ACC112 (cell line): ENCODE results near the gene RINL.
"Not testable (repeated sequence)": the region's sequence is repeated elsewhere in the genome, so short reads cannot be mapped to it uniquely, and the experiment has no call there.

Source experiments
- H2AFZ ChIP-seq: fragments of 200-600 bp; sonication (generic); one replicate; pipeline ENCODE4 v1.6.0; 2017; ENCODE audit warnings: antibody characterized with exemption, low read length; ENCODE audit not compliant: unreplicated experiment
- H3K27ac ChIP-seq: fragments of 200-600 bp; sonication (generic); 2 replicates; pipeline ENCODE4 v1.5.1; 2014; ENCODE audit warnings: low read depth, mild to moderate bottlenecking, antibody characterized with exemption, low read length, moderate library complexity
- H3K27me3 ChIP-seq: fragments of 200-600 bp; sonication (generic); 2 replicates; pipeline ENCODE4 v1.6.1; 2014; ENCODE audit warnings: mild to moderate bottlenecking, antibody characterized with exemption, low read length, moderate library complexity, mixed read lengths; ENCODE audit not compliant: insufficient read depth
- H3K36me3 ChIP-seq: fragments of 200-600 bp; sonication (generic); 2 replicates; pipeline ENCODE4 v1.6.1; 2016; ENCODE audit warnings: mild to moderate bottlenecking, antibody characterized with exemption, low read length, moderate library complexity, mixed read lengths; ENCODE audit not compliant: insufficient read depth
- H3K4me1 ChIP-seq: fragments of 200-600 bp; sonication (generic); one replicate; pipeline ENCODE4 v1.6.1; 2016; ENCODE audit warnings: low read length, mixed read lengths; ENCODE audit not compliant: insufficient read depth, unreplicated experiment, control insufficient read depth
- H3K4me3 ChIP-seq: fragments of 200-600 bp; sonication (generic); 2 replicates; pipeline ENCODE4 v1.5.1; 2014; ENCODE audit warnings: mild to moderate bottlenecking, low read depth, low read length
- H3K79me2 ChIP-seq: fragments of 200-600 bp; sonication (generic); one replicate; pipeline ENCODE4 v1.6.0; 2016; ENCODE audit warnings: low read length; ENCODE audit not compliant: control insufficient read depth, unreplicated experiment, insufficient read depth

Gene RINL

DNA sequence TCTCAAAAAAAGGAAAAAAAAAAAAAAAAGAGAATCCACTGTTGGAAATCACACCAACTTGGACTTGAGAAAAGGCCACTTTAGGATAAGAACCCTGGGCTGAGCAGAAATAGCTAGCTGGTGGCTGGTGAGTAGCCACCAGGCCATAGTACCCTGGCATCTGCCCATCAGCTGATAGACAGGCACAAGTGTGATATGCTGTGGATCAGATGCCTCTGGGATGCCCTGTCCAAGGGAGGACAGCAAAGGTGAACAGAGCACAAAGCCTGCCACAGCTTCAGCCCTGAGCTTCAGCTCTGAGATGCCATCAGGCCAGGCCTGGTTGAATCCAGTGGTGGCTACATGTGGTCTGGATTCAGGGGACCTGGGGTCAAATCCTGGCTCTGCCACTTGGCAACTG is 12.6 kb upstream of the RINL start:
- Histone ChIP-seq H3K79me2 (no peaks in the 10 kb centered on the region), H3K27me3 (no peaks in the 10 kb centered on the region), H3K4me3 (no peak overlapping the region), H3K4me1 (no peaks in the 10 kb centered on the region), H2AFZ (no peak overlapping the region), H3K36me3 (no peaks in the 10 kb centered on the region), H3K27ac (no peak overlapping the region)

DNA sequence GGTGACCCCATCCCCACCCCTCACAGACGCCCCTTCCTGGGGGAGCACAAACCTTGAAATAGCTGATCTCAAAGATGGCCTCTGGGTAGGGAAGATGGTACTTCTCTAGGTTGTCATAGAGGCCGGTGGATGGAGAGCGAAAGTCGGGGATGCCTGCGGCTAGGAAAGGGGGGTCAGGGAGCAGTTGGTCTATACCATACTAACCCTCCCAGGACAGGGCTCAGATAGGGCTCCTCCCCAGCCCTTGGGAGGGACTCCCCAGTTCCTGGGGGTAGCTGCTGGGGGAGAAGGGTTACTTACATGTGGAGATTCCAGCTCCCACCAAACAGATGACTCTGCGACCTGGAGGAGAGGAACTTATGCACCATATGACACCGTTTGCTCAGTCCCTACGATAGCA is 11.7 kb upstream of the RINL start:
- Histone ChIP-seq H3K79me2 (no peaks in the 10 kb centered on the region), H3K4me3 (no peak overlapping the region), H3K36me3 (no peaks in the 10 kb centered on the region), H3K27ac (no peak overlapping the region), H3K27me3 (no peaks in the 10 kb centered on the region), H3K4me1 (no peaks in the 10 kb centered on the region), H2AFZ (no peak overlapping the region)

DNA sequence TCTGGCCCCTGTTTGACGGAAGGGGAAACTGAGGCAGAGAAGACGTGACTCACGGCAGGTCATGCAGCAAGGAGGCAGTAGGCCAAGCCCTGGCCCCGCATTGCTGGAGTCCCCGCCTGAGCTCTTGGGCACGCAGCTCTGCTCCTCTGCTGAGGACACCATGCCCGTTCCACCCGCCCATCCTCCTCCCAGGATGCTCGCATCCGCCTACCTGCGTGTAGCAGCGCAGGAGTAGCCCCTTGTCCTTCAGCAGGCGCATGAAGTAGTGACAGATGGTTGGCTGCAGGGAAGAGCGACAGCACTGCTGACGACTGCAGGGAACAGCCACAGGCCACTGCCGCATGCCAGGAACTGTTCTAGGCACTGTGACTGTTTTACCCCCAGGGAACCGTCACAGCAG is 10.8 kb upstream of the RINL start:
- Histone ChIP-seq H3K27me3 (no peaks in the 10 kb centered on the region), H3K27ac (no peak overlapping the region)

DNA sequence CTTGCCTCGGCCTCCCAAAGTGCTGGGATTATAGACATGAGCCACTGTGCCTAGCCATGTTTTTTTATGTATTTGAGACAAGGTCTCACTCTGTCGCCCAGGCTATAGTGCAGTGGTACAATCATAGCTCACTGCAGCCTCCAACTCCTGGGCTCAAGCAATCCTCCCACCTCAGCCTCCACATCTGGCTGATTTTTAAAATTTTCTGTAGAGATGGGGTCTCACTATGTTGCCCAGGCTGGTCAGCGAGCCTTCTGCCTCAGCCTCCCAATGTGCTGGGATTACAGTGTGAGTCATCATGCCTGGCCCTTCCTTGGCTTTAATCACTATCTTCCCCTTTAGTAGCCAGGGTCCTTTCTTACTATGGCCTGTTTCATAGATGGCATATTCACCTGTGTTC is 6.6 kb upstream of the RINL start:
- not testable (repeated sequence) for H3K27ac ChIP-seq, H3K4me1 ChIP-seq, H2AFZ ChIP-seq, H3K36me3 ChIP-seq, H3K27me3 ChIP-seq, H3K79me2 ChIP-seq, H3K4me3 ChIP-seq

More for the DNA sequence above, 10.8 kb upstream of the RINL start:
- Histone ChIP-seq H3K79me2 (no peaks in the 10 kb centered on the region), H3K4me3 (no peak overlapping the region), H3K4me1 (no peaks in the 10 kb centered on the region), H3K36me3 (no peaks in the 10 kb centered on the region), H2AFZ (no peak overlapping the region)

DNA sequence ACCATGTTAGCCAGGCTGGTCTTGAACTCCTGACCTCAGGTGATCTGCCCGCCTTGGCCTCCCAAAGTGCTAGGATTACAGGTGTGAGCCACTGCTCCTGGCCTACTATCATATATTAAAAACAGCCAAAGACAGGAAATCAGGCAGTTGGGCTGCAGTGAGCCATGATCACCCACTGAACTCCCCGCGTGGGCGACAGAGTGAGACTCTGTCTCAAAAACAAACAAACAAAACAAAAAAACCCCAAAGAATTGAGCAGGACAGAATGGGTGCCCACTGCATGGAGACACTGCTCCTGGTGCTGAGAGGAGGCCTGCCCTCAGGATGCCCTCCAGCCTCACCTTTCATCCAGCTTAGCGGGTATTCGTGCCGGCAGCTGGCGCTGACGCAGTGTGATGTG is 5.2 kb upstream of the RINL start:
- H2AFZ ChIP-seq = no peak overlapping the region
- no peak overlapping the region for H3K27ac ChIP-seq
- no peaks in the 10 kb centered on the region for H3K4me1 ChIP-seq
- H3K79me2 ChIP-seq = no peaks in the 10 kb centered on the region
- H3K4me3 ChIP-seq = no peak overlapping the region
- no peaks in the 10 kb centered on the region for H3K27me3 ChIP-seq
- H3K36me3 ChIP-seq = no peaks in the 10 kb centered on the region

DNA sequence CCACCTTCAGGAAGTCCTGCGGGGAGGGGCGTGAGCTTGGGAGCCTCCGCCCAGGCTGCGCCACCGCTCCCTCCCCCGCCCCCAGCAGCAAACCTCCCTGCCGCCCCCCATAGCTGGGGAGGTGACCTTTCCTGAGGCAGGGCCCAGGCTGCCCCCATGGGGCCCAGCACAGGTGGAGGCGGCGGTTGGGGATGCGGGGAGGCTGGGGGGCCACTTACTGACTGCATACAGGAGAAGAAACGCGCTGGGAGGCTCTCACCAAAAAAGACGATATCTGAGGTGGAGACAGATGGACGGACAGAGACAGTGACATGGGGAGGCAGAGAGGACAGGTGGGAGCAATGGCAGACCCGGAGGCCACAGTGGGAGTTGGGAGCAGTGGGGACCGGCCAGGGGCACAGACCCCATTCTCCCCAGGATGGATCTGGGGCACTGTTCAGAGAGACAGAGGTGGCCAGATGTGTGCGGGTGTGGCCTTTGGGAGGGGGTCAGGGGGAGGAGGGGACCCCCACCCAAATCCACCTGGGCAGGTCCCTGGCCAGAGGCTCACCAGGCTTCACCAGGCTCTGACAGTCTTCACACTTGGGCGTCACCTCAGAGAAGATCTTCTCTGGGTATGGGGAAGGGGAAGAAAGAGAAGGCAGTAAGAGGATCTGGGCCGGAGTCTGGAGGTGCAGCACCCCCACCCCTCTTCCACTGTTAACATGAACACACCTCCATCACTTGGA is 3.0 kb upstream of the RINL start:
- H3K36me3 ChIP-seq = no peaks in the 10 kb centered on the region
- H3K4me1 ChIP-seq = no peaks in the 10 kb centered on the region
- H3K79me2 ChIP-seq = no peaks in the 10 kb centered on the region
- H3K27me3 ChIP-seq = no peaks in the 10 kb centered on the region
- no peak overlapping the region for H3K4me3 ChIP-seq
- no peak overlapping the region for H2AFZ ChIP-seq
- no peak overlapping the region for H3K27ac ChIP-seq

DNA sequence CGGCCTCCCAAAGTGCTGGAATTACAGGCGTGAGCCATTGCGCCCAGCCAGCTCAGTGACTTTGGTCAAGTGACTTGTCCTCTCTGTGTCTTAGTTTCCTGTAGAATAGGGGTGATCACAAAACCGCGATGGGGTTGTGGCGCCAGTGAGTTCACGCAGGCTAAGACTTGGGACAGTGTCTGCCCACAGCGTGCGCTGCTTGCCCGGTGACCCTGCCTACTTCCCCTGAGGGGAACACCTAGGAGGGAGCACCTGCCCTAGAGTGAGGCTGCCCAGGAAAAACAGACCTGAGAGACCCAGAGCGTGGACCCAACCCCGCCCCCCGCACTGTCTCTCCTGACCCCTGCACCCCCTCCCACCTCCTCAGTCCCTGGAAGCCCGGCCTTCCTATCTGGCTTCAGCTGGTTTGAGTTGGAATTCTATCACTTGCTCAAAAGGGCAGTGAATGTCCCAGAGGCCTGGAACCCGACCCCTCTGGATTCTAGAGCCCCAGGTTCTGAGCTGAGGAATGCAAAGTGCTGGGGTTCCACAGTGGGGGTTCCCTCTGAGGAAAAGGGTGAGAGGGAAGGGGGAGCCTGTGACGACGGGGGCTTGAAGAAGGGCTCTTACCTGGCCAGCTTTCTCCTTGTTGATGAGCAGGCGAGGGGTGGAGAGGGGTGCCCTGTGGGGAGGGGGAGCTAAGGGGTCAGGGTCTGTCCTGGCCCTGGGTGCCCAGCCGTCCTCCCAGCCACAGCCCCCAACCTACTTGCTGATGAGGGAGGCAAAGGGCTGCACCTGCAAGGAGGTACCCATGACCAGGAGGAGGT is 2.2 kb upstream of the RINL start:
- H3K27me3 ChIP-seq = no peaks in the 10 kb centered on the region
- no peaks in the 10 kb centered on the region for H3K4me1 ChIP-seq
- H3K4me3 ChIP-seq = no peak overlapping the region
- H3K27ac ChIP-seq = no peak overlapping the region
- H3K79me2 ChIP-seq = no peaks in the 10 kb centered on the region
- no peak overlapping the region for H2AFZ ChIP-seq
- H3K36me3 ChIP-seq = no peaks in the 10 kb centered on the region

DNA sequence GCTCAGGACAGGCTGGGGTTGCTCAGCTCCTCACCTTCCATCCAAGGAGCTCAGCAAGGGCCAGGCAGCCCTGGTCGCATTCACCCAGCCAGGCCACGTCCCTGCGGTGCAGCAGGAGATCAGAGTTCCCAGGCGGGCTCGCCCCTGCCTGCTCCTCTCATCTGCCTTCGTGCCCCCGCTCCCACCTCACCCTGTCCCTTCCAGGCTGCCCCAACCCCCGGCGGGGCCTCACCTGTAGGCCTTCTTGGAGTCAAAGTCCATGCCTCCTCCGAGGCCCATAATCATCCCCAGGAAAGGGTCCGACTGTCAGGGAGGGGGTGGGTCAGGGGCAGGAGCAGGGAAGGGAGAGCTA is 1.3 kb upstream of the RINL start:
- no peaks in the 10 kb centered on the region for H3K4me1 ChIP-seq
- H3K27me3 ChIP-seq = no peaks in the 10 kb centered on the region
- H3K36me3 ChIP-seq = no peaks in the 10 kb centered on the region
- H2AFZ ChIP-seq = no peak overlapping the region
- no peaks in the 10 kb centered on the region for H3K79me2 ChIP-seq
- no peak overlapping the region for H3K27ac ChIP-seq
- H3K4me3 ChIP-seq = no peak overlapping the region

DNA sequence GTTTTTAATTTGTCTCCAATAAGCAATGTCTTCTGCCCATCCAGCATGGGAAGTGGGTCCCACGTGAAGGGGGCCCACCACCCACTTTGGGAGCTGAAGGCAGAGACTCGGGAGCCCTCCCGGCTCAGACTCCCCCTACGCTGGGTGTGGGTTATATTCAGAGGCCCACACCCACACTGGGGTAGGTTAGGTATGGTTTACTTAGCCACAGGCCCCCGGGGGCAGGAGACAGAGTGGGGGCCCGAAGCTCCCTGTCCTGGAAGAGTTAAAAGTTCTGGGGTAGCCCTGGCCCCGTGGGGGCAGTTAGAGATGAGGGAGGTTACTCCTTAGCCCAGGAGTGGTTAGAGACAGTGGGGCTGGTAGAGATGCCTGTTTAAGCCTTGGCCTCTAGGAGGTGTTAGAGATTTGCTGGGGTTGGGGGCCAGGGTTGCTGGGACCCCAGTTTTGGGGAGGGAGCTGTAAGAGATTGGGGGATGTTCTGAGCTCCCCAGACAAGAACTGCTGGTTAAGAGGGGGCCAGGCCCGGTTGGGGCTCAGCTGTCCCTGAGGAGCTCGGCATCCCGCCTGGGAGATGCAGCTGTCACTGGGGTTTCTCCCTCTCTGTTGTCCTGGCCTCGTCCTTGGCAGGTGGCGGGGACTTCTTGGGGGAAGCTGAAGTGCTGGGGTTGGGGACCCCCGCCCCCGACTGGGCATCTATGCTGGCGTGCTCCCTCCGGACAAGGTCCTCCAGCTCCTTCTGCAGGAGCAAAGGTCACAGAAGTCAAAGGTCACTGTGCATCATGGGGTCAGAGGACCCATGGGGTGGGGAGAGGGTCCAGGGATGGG is 712 bp upstream of the RINL start:
- Histone ChIP-seq H3K4me3 (no peak overlapping the region), H3K4me1 (no peaks in the 10 kb centered on the region), H2AFZ (no peak overlapping the region), H3K27me3 (no peaks in the 10 kb centered on the region), H3K36me3 (no peaks in the 10 kb centered on the region), H3K27ac (no peak overlapping the region), H3K79me2 (no peaks in the 10 kb centered on the region)

DNA sequence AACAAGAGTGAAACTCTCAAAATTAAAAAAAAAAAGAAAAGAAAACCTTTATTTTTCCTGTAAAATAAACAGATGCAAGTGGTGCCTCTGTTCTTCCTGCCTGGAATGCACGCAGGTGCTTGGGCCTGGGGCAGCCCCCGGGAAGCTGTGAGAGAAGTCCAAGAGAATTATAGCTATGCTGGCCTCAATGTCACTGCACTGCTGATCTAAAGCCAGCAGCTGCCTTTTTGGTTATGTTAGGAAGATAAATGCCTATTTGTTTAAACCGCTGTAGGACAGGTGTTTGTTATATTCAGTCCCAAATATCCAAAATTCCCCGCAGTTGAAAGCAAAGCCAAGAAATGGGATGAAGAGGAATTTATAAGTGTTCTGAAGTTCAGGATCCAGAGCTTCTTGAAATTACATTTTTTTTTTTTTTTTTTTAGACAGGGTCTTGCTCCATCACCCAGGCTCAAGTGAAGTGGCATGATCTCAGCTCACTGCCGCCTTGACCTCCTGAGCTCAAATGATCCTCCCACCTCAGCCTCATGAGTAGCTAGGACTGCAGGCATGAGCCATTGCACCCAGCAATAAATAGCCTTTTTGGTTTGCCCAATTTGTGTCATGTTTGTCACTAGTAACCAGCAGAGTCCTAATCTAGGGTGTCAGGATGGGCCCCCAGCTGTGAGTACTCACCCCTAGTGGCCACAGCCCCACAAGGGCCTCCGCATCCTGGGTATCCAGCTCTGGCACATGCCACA is 2.2 kb downstream of the RINL start:
- Histone ChIP-seq H2AFZ (no peak overlapping the region), H3K36me3 (no peaks in the 10 kb centered on the region), H3K27ac (no peak overlapping the region), H3K79me2 (no peaks in the 10 kb centered on the region), H3K27me3 (no peaks in the 10 kb centered on the region), H3K4me3 (no peak overlapping the region), H3K4me1 (no peaks in the 10 kb centered on the region)
